ENCODE measurements around the gene SOX18.
"Not testable (repeated sequence)": the region's sequence is repeated elsewhere in the genome, so short reads cannot be mapped to it uniquely, and the experiment has no call there.

SOX18 gene

DNA sequence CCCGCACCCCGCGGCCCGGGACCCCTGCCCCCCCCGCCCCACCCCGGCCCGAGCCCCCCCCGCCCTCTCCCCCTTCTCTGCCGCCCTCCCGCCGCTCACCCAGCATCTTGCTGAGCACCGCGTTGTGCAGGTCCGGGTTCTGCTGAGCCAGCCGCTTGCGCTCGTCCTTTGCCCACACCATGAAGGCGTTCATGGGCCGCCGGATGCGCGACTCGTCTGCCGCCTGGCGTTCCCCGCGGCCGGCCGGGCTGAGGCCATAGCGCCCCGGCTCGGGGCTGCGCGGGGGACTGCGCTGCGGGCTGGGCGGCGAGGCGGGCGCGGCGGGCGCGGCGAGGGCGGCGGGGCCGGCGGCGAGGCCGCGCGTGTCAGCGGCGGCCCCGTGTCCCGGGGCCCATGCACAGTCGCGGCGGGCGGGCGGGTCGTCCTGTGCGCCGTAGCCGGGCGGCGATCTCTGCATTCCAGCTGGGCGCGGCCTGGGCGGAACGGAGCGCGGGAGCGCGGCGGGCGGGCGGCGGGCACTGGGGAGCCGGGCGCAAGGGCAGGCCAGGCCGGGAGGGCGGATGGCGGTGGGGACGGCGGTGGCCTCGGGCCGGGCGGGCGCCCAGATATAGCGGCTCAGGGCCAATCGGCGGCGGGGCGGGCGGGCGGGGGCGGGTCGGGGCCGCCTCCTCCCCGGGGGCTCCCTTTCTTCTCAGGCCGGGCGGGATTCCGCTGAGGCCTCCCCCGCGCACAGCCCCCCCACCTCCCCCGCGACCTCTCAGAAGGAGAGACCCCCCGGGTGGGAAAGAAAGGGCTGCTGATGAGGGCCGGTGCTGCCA lies at the start of gene SOX18:
Gene SOX18, minus strand, starts transcription at position 580 of the 818 bp plus-strand sequence. Its CDS starts 123 bp downstream, at position 457.
- DNase-seq, result peak; percentile 54

DNA sequence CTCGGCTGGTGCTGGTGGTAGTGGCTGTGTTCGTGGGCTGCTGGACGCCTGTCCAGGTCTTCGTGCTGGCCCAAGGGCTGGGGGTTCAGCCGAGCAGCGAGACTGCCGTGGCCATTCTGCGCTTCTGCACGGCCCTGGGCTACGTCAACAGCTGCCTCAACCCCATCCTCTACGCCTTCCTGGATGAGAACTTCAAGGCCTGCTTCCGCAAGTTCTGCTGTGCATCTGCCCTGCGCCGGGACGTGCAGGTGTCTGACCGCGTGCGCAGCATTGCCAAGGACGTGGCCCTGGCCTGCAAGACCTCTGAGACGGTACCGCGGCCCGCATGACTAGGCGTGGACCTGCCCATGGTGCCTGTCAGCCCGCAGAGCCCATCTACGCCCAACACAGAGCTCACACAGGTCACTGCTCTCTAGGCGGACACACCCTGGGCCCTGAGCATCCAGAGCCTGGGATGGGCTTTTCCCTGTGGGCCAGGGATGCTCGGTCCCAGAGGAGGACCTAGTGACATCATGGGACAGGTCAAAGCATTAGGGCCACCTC lies 49.1 kb upstream of the SOX18 start:
- no peak for DNase-seq

DNA sequence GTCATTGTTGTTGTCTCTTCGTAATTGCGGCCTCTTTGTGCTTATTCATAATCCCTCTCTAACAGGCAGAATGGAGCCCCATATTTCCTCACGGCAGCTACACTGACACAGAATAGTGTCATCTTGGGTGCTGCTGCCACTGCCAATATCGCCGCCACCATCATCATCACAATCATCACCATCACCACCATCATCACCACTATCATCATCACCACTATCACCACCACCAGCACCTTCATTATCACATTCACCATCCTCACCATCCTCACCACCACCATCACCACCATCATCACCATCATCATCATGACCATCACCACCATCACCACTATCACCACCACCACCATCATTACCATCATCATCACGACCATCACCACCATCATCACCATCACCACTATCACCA lies 47.1 kb upstream of the SOX18 start:
- no peak for DNase-seq

DNA sequence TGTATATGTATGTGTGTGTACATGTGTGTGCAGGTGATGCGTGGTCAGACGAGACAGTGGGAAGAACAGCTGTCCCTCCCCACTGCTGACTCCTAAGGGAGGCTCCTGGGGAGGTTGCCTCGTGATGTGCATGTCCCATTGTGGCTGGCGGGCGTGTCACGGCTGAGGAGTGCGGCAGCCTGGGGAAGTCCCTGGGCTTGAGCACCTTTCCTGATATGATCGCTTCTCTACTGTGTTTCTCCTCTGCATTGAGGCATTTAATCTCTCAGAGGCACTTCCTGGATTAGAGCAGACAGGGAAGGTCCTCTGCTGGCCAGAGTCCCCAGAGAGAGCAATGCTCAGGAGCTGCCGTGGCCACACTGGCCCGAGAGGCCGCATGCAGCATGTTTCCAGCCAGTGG lies 46.5 kb upstream of the SOX18 start:
- no peak for DNase-seq

DNA sequence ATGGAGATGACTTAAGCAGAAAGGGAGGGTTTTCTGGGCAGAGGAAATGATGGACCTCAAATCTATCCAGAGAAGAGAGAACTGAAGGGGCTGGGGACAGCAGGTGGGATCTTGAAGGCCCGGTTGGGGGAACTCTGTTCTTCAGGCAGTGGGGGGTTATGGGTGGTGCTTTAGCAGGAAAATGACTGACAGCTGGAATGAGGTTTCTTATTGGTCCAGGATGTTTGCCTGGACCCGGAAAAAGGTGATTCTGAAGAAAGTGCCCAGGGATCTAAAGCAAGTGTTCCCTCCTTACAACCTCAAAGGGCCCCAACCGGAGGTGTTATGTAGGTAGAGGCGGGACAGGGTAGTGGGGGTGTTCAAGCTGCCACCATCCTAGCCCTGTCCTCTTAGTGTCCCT lies 46.0 kb upstream of the SOX18 start:
- no peak for DNase-seq

DNA sequence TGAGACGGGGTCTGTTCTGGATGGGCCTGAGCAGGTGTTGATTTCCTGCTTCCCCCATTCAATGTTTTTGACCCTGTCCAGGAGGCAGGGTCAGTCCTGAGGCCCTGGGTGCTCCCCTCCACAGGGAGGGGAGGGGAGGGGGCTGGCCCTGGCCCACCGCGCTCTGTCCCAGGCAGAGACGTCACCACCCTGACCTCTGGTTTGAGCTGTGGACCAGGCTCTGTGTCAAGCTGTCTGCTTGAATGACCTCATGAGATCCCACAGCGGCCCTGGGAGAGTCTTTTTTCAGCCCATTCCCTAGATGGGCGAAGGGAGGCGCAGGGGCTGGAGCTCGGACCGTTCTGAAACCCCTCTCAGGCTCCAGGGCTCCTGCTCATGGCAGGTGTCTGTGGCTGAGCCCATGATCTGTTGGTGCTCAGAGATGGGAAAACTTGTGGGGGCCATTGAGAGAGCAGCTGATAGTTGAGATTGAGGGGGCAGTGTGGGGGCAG lies 43.6 kb upstream of the SOX18 start:
- DNase-seq, result no peak

DNA sequence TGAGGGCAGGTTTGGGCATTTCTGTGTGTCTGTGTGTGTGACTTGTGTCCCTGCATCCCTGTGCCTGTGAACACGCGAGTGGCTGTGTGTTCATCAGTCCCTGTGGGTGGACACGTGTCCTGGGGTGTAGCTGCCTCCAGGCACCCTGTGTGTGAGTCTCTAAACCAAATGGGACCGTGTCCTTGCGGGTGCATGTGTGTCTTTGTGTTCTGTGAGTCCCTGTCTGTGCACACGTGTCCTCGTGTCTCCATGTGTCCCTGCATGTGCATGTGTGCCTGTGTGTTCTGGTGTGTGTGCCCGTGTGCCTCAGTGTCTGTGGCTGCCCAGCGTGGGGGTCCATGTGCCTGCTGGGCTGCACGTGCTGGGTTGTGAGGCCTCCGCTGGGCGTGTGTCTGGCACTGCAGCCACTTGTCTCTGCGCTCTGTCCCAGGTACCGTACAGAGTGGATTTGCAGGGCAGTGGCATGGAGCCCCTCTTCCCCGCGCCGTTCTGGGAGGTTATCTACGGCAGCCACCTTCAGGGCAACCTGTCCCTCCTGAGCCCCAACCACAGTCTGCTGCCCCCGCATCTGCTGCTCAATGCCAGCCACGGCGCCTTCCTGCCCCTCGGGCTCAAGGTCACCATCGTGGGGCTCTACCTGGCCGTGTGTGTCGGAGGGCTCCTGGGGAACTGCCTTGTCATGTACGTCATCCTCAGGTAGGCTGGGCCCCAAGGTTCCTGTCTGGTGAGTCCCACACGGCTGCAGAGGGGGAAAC lies 43.0 kb upstream of the SOX18 start:
- no peak for DNase-seq

DNA sequence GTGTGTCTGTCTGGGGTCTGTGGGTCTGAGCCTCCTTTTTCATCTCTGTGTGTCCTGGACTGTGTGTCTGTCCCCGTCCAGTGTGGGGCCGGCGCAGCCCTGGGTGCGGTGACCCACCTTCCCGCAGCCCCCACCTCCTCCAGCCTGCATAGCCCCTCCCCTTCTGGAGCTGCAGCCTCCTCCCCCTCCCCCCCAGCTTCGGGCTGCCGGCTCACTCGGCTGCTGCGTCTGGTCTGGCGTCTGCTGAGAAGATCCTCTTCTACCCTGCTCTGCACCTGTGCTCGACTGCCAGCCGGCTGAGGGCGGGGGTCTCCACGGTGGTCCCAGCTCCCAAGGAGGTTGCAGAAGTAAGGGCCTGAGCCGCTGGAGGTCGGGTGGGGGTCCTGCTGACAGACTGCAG lies 42.3 kb upstream of the SOX18 start:
- DNase-seq, result no peak

DNA sequence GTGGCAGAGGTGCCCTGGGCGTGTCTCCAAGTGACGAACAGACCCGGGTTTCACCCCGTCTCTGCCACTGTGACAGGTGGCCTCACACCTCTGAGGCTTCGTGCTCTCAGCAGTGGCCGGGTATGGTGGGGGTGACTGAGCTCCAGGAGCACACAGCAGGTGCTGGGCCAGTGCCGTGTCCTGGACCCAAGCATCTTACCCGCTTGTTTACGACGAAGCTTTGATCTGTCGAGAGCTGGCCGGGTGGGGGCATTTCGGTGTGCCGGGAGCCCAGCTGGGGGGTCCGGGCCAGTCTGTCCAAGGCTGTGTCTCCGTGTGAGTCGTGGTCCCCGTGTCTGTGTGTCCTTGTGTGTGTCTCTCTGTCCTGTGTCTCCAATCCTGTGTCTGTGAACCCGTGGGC lies 41.9 kb upstream of the SOX18 start:
- no peak for DNase-seq

DNA sequence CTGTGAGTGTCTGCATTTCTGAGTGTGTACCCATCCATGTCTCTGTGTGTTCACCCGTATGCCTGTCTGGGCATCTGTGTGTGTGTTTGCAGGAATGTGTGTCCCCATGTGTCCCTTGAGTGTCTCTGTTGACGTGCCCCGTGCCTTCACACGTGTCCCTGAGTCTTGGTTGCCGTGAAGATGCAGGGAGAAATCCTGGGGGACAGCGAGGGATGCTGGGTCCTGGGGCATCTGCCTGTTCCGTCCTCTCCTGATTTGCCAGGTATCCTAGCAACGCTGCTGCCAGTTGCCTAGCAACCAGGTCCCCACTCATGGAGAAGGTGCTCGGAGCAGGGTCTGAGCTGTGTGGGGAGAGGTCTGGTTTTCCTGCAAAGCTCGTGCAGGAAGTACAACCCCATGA lies 40.7 kb upstream of the SOX18 start:
- DNase-seq, result no peak

DNA sequence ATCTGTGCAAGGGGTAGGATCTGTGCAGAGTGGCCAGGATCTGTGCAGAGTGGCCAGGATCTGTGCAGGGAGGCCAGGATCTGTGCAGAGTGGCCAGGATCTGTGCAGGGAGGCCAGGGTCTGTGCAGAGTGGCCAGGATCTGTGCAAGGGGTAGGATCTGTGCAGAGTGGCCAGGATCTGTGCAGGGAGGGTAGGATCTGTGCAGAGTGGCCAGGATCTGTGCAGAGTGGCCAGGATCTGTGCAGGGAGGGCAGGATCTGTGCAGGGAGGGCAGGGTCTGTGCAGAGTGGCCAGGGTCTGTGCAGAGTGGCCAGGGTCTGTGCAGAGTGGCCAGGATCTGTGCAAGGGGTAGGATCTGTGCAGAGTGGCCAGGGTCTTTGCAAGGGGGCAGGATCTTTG lies 39.1 kb upstream of the SOX18 start:
- not testable (repeated sequence) for DNase-seq

DNA sequence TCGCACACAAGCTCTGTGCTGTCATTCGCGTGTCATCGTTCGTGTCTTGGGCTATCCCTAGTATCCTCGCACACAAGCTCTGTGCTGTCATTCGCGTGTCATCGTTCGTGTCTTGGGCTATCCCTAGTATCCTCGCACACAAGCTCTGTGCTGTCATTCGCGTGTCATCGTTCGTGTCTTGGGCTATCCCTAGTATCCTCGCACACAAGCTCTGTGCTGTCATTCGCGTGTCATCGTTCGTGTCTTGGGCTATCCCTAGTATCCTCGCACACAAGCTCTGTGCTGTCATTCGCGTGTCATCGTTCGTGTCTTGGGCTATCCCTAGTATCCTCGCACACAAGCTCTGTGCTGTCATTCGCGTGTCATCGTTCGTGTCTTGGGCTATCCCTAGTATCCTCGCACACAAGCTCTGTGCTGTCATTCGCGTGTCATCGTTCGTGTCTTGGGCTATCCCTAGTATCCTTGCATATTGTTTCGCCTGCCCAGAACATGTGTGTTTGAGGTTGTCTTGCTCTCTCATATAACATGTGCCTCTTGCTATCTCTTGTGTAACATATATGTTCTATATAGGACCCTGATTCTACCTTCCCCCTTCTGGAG lies 37.9 kb upstream of the SOX18 start:
- not testable (repeated sequence) for DNase-seq

DNA sequence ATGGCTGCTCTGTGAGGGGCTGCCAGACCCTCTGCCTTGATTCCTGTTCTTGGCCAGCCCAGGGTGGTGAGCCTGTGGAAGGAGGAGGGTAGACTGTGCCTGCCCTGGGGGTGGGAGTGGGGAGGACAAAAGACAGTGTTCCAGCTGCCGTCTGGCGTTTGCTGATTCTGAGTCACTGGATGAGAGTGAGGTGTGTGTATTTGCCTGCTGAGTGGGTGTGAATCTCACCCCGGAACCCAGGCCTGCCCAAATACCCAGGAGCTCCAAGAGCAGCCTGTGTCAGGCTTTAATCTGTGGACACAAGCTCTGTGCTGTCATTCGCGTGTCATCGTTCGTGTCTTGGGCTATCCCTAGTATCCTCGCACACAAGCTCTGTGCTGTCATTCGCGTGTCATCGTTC lies 37.4 kb upstream of the SOX18 start:
- no peak for DNase-seq

DNA sequence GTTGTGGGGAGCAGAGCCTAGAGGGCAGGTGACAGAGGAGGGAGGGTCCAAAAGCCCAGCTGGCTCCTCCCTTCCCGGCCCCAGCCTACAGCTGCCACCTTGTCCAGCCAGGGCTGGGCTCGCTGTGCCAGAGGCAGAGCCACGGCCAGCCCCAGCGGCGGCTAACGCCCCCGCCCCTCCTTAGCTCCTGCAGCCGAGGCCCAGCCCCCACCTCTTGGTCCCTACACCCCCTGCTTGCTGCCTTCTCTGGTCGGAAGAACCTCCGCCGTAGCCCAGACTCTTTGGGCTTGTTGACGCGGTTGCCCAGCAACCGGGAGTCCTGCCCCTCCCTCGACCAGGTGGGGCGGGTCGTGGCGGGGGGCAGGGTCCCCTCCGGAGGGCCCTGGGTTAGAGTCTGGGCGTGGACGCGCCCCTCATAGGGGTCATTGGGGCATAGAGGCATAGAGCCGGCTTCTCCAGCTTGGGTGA lies 35.3 kb upstream of the SOX18 start:
- DNase-seq, result no peak

DNA sequence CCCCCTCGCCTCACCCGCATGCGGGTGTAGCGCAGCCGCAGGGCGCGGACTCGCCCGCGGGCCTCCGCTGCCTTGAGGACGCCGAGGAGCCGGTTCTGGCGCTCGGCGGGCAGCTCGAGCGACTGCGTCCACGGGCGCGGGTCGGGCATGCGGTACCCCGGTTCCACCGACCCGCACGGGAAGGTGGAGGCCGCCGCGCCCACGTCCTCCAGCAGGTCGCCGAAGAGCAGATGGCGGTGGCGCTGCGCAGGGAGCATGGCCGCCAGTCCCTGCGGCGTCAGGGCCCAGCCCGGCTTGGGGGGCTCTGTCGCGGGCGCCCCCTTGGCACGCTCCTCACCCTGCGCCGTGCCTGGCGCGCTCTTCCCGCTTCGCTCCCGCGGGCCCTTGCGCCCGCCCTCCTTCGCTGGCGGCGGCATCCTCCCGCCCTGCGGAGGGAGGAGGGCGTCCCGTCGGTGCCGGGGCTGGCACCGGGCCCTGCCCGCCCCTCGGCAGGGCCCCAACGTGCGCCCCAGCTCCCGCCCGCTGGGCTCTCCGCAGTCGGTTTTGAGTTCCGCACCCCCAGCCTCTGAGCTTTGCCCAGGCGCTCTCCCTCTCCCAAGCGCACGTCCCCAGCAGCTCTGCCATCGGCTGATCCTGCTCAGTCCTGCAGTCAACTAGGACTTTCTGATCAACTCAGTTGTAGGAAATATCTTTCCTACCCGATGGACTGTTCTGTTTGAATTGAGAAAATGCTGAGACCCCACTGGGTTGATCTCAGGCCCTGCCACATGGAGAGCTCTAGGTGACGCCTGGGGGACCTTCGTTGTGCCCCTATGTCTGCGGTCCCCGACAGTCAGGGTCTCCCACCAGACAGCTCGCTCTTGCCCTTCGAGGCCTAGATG lies 34.6 kb upstream of the SOX18 start, which contains the start of gene LKAAEAR1:
Gene LKAAEAR1, minus strand, starts transcription at position 595 of the 881 bp plus-strand sequence. Its CDS starts 179 bp downstream, at position 416.
- no peak for DNase-seq

DNA sequence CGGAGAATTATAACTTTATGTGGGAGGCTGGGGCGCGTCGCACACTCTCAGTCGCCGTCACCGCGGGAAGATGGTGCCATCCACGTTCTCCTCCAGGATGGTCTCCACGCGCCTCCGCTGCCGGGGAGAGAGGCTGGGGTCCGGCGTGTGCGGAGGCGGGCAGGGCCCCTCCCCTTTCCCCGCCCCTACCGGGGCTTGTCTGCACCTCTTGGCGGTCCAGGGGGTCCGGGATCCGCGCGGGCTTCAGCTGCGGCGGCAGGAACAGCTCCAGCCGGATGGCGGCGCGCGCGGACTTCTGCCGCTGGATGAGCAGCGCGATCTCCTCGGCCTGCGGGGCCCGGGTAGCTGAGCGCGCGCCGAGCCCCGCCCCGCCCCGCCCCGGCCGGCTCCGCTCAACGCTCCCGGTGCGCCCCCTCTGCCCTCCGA lies 34.0 kb upstream of the SOX18 start:
- DNase-seq, result peak; percentile 77

DNA sequence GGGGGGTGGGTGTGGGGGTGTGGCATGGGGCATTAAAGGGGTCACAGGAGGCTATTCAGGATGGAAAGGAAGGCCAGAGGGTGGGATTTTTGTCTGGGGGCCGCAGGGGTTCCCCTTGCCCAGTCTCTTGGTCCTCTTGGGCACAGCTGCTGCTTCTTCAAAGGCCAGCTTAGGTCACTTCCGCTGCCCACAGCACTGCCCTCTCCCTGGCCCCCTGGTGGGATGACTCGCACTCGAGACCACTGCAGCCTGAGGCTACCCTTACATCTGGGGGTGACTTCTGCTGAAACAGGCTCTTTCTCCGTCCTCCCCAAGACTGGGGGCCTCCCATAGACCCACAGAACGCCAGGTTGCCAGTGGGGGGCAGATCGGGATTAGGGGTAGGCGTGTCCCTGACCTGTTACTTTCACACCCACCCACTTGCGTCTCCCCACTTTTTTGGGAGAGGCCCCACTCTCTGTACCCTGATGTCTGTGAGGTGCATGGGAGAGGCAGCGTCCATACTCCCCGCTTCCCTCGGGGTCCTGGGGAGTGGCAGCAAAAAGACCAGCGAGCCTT lies 33.5 kb upstream of the SOX18 start:
- peak; percentile 36 for DNase-seq

DNA sequence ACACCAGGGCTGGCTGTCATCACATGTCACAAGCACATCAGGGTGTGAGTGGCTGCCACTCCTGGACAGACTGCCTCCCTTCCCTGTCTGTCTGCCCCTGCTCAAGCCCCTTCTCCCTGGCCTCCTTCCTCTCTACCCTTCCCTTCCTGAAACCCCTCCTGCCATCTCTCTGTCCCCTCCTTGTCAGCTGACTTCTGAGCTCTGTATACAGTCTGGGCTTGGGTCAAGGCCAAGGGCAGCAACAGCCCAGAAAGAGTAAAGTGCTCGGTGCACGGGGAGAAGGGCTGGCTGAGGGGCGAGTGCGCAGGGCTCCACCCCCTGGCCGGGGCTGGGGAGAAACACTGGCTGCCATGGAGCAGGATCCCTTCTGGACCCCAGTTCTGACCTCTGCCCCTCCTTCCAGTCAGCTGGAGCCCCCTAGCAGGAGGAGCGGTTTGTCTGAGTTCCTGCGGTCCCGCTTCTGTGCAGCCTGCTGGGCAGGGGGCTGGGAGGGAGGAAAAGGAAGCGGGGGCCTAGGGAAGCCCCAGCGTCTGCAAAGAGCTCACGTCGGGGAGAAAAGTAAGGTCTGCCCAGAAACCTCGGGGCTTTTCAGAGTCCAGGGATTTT lies 32.8 kb upstream of the SOX18 start:
- no peak for DNase-seq

DNA sequence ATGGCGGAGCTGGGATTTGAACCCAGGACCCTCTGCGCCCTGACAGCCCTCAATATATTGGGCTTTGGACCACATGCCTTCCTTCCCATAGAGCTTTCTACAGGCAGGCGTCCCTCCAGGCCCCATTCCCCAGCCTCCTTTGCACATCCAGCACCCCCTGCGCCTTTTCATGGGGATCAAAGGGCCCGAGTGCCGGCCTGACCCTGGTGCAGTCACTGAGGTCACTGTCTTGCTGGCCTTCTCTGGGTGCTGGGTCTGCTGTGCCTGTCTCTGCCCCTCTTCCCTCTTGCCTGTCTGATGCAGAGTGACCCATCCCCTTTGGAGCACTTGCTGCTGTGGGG lies 32.2 kb upstream of the SOX18 start:
- DNase-seq, result no peak

DNA sequence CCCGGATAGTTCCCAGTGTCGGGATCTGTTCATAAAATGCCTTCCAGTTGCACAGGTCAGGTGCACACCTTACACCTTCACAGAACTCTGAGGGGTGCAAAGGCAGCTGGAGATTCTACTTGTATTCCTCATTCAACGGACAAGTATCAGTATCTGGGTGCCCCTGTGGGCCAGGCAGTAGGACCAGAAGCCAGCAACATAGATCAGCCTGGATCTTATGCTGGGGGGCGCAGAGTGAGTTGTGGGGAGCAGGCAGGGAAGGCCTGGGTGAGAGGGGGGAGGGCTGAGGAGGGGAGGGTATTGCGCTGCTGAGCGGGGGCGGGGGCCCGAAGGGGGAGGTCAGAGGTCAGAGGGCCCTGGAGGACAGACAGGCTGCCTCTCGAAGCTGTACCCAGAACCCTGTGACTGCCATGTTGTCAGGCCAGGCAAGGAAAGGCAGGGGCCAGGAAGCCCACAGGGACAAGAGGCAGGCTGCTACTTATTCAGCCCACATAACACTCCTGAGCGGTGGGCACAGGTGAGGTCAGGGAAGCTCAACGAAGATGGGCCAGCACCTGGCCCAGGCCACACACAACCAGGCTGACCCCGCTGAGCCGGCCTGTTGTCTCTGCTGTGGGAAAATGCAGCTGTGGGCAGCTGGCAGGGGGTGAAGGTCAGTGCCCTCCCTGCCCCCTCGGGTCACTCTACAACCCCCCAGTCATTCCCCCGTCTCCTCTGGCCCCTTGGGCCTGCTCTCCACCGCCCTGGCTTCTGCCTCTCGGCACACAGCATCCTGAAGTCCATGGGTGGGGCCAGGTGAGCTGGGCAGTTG lies 31.6 kb upstream of the SOX18 start:
- no peak for DNase-seq

Measured in EL (cell line).